ENCODE data around the gene MEF2C.
"Not testable (repeated sequence)": the region's sequence is repeated elsewhere in the genome, so short reads cannot be mapped to it uniquely, and the experiment has no call there.

Gene MEF2C

GRCh38 chr5:88803309-88803708 lies 79.7 kb downstream of the MEF2C start:
- no peak for DNase-seq (ENCODE audit: low read depth in 2 of 2)

DNA sequence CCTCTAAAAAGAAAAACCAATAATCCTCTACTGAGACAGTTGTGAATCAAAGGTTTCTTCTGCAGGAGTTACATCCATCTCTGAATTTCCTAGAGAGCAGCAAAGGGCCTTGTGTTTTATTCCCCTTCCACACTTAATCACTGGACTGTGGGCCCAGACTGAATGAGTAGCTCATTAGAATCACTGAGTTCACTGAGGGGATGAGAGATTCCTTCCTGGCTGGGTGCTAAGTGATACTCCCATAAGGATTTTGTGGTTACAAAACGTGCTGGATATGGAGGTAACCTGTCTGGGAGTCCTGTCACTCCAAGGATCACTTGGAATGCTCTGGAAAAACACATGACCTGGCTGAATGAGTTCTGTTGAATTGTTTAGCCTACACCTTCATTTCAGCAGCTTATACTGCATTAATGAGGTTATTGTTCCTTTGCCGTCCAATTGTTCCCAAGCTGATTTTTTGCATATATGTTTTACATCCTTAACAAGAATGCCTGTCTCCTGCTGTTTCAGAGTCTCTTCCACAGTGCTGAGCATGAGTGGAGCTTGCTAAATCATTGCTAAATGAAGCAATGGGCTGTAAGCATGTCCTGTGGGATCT lies 82.9 kb downstream of the MEF2C start:
- DNase-seq (ENCODE audit: low read depth in 2 of 2) = no peak

DNA sequence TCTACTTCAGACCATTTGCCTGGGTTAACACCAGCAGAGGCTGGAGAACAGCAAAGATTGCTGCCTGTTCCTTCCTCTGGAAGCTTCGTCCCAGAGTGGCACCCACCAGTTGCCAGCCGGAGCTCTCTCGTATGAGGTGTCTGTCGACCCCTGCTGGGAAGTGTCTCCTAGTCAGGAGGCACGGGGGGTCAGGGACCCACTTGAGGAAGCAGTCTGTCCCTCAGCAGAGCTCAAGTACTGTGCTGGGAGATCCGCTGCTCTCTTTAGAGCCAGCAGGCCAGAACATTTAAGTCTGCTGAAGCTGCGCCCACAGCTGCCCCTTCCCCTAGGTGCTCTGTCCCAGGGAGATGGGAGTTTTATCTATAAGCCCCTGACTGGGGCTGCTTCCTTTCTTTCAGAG lies 84.1 kb downstream of the MEF2C start:
- DNase-seq (ENCODE audit: low read depth in 2 of 2) = not testable (repeated sequence)

GRCh38 chr5:88793797-88794196 lies 89.2 kb downstream of the MEF2C start:
- not testable (repeated sequence) for DNase-seq (ENCODE audit: low read depth in 2 of 2)

DNA sequence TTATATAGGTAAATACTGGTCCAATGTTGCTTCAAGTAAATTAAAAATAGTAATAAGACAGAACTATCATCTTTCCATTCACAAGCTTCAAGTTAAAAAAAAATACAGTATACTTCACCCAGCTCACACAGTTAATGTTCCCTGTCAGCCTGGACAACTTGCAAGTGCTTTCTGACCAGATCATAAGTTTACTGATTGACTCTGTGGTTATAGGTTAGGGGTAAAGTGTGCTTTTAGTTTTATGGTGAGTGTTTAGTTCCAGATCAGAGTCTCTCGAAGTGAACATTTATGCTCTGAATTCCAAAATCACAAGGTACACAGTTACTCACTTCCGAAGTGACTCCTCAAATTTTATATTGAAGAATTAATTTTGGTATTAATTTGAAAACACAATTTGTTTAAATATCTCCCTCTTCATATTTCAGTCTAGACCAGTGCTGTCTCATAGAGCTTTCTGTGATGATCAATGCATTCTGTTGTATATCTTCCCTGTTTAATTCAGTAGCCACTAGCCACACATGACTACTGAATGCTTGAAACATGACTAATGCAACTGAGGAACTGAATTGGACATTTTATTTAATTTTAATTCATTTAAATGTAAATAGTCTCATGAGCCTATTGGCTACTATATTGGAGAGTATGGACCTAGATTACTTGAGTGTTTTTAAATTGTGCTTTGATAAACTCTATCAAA lies 90.7 kb downstream of the MEF2C start:
- no peak for DNase-seq (ENCODE audit: low read depth in 2 of 2)

- DNase-seq (ENCODE audit: low read depth in 2 of 2) = no peak
Observed at GRCh38 chr5:88787856-88788255, 95.1 kb downstream of the MEF2C start.

DNA sequence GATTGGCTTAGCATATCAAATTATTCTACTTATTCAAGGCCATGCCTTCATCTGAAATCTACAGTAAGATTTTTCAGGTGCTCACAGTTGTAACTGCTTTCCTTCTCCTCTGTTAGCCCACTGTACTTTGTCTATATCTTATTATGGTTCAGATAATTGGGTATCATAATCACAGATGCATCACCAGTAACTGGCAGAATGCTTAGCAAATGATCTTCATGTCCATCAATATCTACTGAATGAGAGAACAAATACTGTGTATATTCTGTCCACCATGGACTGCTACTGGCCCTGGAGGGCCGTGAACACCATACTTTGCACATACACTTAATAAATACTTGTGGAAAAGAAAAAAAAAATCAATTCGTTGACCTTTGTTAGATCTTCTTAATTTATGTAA lies 96.2 kb downstream of the MEF2C start:
- no peak for DNase-seq (ENCODE audit: low read depth in 2 of 2)

DNA sequence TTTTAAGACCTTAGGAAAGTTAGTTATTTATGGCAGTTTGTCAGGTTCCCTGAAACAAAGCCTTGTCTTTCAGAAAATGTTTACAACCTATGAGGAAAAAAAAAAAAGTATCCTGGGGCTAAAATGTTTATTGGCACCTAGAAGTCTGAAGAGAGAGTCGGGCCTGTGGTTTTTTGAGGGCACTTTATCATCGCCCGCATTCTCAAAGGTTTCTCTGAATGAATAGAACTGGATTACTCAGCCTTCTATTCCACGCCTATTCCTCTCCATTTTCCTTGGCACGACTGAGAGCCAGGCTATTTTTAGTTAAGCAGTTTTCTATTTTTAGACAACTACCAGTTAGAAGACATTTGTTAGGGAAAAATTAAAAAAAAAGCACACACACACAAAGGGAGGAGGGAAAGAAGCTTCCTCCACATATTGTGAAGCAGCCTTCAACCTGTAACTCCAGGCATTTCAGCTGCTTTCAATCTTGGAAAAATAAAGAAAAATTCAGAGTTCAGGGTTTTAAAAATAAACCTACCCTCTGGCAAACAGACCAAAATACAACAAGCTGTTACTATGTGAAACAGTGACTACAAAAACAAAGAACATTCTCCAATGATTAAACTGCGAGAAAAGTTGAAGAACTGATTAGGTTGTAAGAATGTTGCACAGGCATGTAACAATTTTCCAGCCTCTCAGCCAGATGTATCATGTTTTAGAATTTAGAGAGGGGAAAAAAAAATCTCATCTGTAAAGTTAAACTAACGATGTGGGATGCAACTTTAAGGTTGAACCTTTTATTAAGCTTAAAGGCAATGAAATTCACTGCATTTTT lies 97.0 kb downstream of the MEF2C start:
- DNase-seq (ENCODE audit: low read depth in 2 of 2) = peak in 1 of 2 donors; percentile 1

- no peak for DNase-seq (ENCODE audit: low read depth in 2 of 2)
Observed at GRCh38 chr5:88782571-88782970, 100.4 kb downstream of the MEF2C start.

DNA sequence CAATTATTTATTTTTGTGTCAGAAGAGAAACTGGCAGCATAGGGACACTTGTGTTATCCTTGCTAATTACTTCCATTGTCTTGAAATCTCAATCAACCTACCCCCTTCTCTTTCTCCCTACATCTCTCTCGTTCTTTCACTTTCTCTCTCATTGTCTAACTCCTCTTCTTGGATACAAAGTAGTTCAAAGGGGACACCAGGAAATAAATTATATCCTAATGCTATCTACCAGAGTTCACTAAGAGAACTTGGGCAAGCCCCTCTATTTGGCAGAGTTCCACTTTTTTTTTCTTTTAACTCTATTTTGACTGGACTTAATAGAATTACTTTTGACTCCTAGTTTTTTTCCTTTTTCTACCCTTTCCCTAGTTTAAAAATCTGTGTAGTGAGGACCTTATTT lies 102.2 kb downstream of the MEF2C start:
- DNase-seq (ENCODE audit: low read depth in 2 of 2) = no peak

GRCh38 chr5:88778736-88779135 lies 104.2 kb downstream of the MEF2C start:
- no peak for DNase-seq (ENCODE audit: low read depth in 2 of 2)

DNA sequence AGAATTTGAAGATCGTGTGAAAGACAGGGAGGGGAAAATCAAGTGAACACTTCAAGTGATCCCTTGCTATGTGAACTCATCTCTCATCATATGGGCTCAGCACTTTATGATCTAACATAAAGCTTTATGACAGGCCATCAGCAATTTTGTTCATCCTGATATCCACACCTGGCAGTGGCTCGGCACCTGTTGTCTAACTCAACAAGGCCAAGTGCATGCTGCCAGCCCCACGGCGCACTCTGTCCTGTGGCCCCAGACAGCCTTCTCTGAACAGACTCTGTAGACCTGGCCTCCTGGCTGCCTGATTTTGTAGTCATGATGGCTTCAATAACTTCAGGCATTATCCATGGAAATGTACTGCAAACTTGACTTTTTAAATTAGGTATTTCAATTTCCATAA lies 106.3 kb downstream of the MEF2C start:
- DNase-seq (ENCODE audit: low read depth in 2 of 2) = no peak

DNA sequence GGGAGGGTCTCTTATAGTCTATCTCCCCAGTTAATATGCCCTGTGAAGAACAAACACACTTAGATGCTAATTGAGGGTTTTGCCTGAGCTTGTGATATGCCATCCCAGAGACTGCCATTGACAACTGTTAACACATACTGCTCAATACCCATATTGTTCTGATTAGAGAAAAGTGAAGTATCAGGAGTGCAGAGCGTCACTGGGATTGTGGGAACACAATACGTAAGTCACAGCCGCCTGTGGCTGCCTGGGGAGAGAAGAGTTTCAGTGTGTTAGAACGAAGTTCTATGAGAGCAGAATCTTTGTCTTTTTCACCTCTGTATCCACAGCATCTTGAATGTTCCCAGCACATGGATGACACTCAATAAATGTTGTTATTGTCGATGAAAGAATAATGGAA lies 110.2 kb downstream of the MEF2C start:
- no peak for DNase-seq (ENCODE audit: low read depth in 2 of 2)

DNA sequence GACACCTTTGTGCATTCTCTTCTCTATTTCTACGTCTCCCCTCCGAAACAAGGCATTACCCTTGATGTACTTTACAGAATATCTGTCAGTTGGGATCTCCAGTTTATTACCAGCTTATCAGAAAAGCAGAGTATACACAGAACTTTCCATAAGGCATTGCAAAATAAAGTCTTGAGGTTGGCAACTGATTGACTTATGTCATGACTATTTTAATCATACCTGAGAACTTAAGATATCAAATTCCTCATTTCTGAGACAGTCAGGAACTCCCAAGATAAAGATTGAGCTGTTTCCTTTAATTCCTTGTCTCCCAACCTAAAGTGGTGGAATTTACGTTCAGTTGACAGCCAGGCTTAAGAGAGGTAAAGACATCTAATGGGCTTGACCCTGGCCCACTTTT lies 110.9 kb downstream of the MEF2C start:
- no peak for DNase-seq (ENCODE audit: low read depth in 2 of 2)

- no peak for DNase-seq (ENCODE audit: low read depth in 2 of 2)
Observed at GRCh38 chr5:88770276-88771257, 112.4 kb downstream of the MEF2C start.

- no peak for DNase-seq (ENCODE audit: low read depth in 2 of 2)
Observed at GRCh38 chr5:88769165-88769564, 113.8 kb downstream of the MEF2C start.

GRCh38 chr5:88768411-88768810 lies 114.6 kb downstream of the MEF2C start:
- DNase-seq (ENCODE audit: low read depth in 2 of 2) = no peak

DNA sequence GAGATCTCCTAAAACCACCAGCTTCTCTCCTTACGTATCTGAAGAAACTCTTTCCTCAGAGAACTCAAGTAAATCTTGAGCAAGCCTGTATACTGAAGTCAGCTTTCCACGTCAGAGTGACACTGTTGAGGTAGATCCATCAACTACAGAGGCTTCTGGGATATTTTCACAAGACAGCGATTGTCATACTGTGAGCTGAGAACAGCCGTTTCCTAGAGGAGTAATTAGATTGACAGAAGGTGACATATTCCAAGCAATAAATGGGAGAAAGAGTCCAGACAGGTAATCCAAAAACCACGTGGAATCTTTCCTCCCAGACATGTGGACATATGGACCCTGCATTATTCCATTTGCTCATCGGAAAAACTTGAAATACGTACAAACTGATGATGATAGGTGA lies 117.2 kb downstream of the MEF2C start:
- DNase-seq (ENCODE audit: low read depth in 2 of 2) = no peak

GRCh38 chr5:88765171-88765570 lies 117.8 kb downstream of the MEF2C start:
- no peak for DNase-seq (ENCODE audit: low read depth in 2 of 2)

GRCh38 chr5:88761939-88762338 lies 121.0 kb downstream of the MEF2C start:
- no peak for DNase-seq (ENCODE audit: low read depth in 2 of 2)

GRCh38 chr5:88761269-88761850 lies 121.6 kb downstream of the MEF2C start:
- no peak for DNase-seq (ENCODE audit: low read depth in 2 of 2)
